Liver (tissue), 2 donors: ENCODE measurements around the gene RAD51AP2.

Experiments
- TF ChIP-seq, protein P1 (sequence below): fragments of 150-350 bp; IDR thresholded peaks from 2 replicates; pipeline ENCODE4 v1.5.1; 2017; ENCODE audit warnings: improper control_type of control experiment, low read depth, low read length; ENCODE audit not compliant: missing input control
- TF ChIP-seq, protein P2 (sequence below): IDR thresholded peaks from 2 replicates; pipeline ENCODE4 v1.6.1; 2016; ENCODE audit warnings: antibody characterized with exemption
- donor health status: healthy.

DNA sequence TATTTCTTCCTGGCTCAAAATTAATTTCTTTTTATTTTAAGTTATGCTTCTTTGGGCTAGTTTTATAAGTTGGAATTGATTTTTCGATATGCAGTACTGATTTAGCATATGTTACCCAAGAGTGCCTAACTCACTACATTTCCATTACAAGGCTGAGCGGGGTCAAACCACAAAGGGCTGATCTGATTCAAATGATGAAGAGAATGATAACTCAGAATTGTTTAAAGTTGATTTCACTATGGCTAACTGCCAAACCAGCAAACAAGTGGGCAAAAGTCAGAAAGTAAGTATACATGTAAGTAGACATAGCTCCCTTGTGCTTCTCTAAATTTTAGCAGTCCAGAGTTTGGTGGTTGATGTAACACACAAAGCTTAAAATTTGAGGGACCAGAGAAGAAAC is 35.6 kb downstream of the RAD51AP2 start:
- TF ChIP-seq, protein P1, sequence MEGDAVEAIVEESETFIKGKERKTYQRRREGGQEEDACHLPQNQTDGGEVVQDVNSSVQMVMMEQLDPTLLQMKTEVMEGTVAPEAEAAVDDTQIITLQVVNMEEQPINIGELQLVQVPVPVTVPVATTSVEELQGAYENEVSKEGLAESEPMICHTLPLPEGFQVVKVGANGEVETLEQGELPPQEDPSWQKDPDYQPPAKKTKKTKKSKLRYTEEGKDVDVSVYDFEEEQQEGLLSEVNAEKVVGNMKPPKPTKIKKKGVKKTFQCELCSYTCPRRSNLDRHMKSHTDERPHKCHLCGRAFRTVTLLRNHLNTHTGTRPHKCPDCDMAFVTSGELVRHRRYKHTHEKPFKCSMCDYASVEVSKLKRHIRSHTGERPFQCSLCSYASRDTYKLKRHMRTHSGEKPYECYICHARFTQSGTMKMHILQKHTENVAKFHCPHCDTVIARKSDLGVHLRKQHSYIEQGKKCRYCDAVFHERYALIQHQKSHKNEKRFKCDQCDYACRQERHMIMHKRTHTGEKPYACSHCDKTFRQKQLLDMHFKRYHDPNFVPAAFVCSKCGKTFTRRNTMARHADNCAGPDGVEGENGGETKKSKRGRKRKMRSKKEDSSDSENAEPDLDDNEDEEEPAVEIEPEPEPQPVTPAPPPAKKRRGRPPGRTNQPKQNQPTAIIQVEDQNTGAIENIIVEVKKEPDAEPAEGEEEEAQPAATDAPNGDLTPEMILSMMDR, result no peak
- TF ChIP-seq, protein P2, sequence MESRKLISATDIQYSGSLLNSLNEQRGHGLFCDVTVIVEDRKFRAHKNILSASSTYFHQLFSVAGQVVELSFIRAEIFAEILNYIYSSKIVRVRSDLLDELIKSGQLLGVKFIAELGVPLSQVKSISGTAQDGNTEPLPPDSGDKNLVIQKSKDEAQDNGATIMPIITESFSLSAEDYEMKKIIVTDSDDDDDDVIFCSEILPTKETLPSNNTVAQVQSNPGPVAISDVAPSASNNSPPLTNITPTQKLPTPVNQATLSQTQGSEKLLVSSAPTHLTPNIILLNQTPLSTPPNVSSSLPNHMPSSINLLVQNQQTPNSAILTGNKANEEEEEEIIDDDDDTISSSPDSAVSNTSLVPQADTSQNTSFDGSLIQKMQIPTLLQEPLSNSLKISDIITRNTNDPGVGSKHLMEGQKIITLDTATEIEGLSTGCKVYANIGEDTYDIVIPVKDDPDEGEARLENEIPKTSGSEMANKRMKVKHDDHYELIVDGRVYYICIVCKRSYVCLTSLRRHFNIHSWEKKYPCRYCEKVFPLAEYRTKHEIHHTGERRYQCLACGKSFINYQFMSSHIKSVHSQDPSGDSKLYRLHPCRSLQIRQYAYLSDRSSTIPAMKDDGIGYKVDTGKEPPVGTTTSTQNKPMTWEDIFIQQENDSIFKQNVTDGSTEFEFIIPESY, result no peak
